SK-N-SH (cell line): Measurements from ENCODE around the gene MYO1D. TPM values are rescaled to one million over a fixed set of nuclear protein-coding genes. Genes with fewer than 3 reads are reported as not detected.

Experiments
- CTCF ChIA-PET: fragments of 300-600, 350-600 bp; formaldehyde crosslinking; extraction: SDS; loops from one replicate; lab custom pipeline; 2021; lab: Yijun Ruan, JAX
- POLR2A ChIA-PET: fragments of 350-600 bp; sonication (Branson Sonifier 250); formaldehyde crosslinking; extraction: SDS; loops from one replicate; lab custom pipeline; 2020; ENCODE audit warnings: antibody characterized with exemption, inconsistent platforms; lab: Yijun Ruan, JAX
- DNase-seq: peaks from one replicate; pipeline ENCODE4 v3.0.0; 2012
- H2AFZ ChIP-seq: fragments of 200-600 bp; sonication (generic); 2 replicates; pipeline ENCODE4 v1.8.1; 2016; ENCODE audit warnings: antibody characterized with exemption, mild to moderate bottlenecking, low read depth
- H3F3A ChIP-seq: fragments of 200-600 bp; sonication (generic); replicated peaks from 2 replicates; pipeline ENCODE3; 2016; ENCODE audit warnings: antibody characterized with exemption, mild to moderate bottlenecking; ENCODE audit not compliant: insufficient read depth
- H3K27ac ChIP-seq, 2 experiments: fragments of 200-500 bp in 1 of 2; fragments of 200-600 bp in 1 of 2; sonication (Bioruptor generic) in 1 of 2; sonication (generic), shearing (Covaris generic) in 1 of 2; 2 replicates each; pipeline versions ENCODE4 v1.5.1 to v1.6.1; 2014 to 2016; ENCODE audit warnings: low read depth in 2 of 2, inconsistent platforms in 1 of 2, low read length in 1 of 2, mild to moderate bottlenecking in 1 of 2, mixed read lengths in 1 of 2
- H3K27me3 ChIP-seq: fragments of 200-600 bp; sonication (generic), shearing (Covaris generic); 2 replicates; pipeline ENCODE4 v1.6.1; 2016; ENCODE audit warnings: mixed run types; ENCODE audit not compliant: insufficient read depth
- H3K36me3 ChIP-seq, 2 experiments: fragments of 200-500 bp in 1 of 2; fragments of 200-600 bp in 1 of 2; sonication (Bioruptor generic) in 1 of 2; sonication (generic) in 1 of 2; replicated peaks in 1 of 2; 2 replicates each; pipeline versions ENCODE3 to v1.5.1; 2014 to 2016; ENCODE audit warnings: low read length in 1 of 2, mild to moderate bottlenecking in 1 of 2; ENCODE audit not compliant: insufficient read depth in 2 of 2, control insufficient read depth in 1 of 2
- H3K4me1 ChIP-seq, 2 experiments: fragments of 200-500 bp in 1 of 2; fragments of 200-600 bp in 1 of 2; sonication (Bioruptor generic) in 1 of 2; sonication (generic), shearing (Covaris generic) in 1 of 2; 2 replicates each; pipeline versions ENCODE4 v1.5.1 to v1.6.1; 2014 to 2016; ENCODE audit warnings: low read depth in 1 of 2, low read length in 1 of 2, mixed run types in 1 of 2; ENCODE audit not compliant: insufficient read depth in 2 of 2, control insufficient read depth in 1 of 2
- H3K4me2 ChIP-seq: fragments of 200-600 bp; sonication (generic), shearing (Covaris generic); 2 replicates; pipeline ENCODE4 v1.6.1; 2017; ENCODE audit warnings: mixed run types
- H3K4me3 ChIP-seq, 2 experiments: fragments of 200-500 bp in 1 of 2; fragments of 200-600 bp in 1 of 2; sonication (Bioruptor generic) in 1 of 2; sonication (generic), shearing (Covaris generic) in 1 of 2; 2 replicates each; pipeline versions ENCODE4 v1.5.1 to v1.8.1; 2014 to 2016; ENCODE audit warnings: low read depth in 2 of 2, inconsistent platforms in 1 of 2, low read length in 1 of 2, mild to moderate bottlenecking in 1 of 2, mixed read lengths in 1 of 2, moderate library complexity in 1 of 2
- H3K79me2 ChIP-seq: fragments of 200-600 bp; sonication (generic); 2 replicates; pipeline ENCODE4 v1.8.1; 2017; ENCODE audit warnings: mild to moderate bottlenecking; ENCODE audit not compliant: insufficient read depth
- H3K9ac ChIP-seq: fragments of 200-600 bp; sonication (generic); 2 replicates; pipeline ENCODE4 v1.6.1; 2017; ENCODE audit warnings: mixed run types
- H3K9me2 ChIP-seq: fragments of 200-600 bp; sonication (generic); 2 replicates; pipeline ENCODE4 v1.6.1; 2017; ENCODE audit warnings: mixed run types
- H3K9me3 ChIP-seq: fragments of 200-600 bp; sonication (generic); 2 replicates; pipeline ENCODE4 v1.6.1; 2017; ENCODE audit warnings: mixed run types, mild to moderate bottlenecking, moderate library complexity
- H4K20me1 ChIP-seq: fragments of 200-600 bp; sonication (generic); 2 replicates; pipeline ENCODE4 v1.6.1; 2017; ENCODE audit warnings: mild to moderate bottlenecking, mixed run types; ENCODE audit not compliant: insufficient read depth
- CHD2 ChIP-seq: fragments of 150-350 bp; IDR thresholded peaks from 2 replicates; pipeline ENCODE4 v1.6.1; 2018; ENCODE audit warnings: low read length; ENCODE audit not compliant: partially characterized antibody
- ELF1 ChIP-seq: IDR thresholded peaks from 2 replicates; pipeline ENCODE4 v1.4.0; 2012
- FOXM1 ChIP-seq: IDR thresholded peaks from 2 replicates; pipeline ENCODE4 v1.4.0; 2012; ENCODE audit warnings: low read depth, mild to moderate bottlenecking
- IRF3 ChIP-seq: fragments of 150-350 bp; IDR thresholded peaks from 2 replicates; pipeline ENCODE4 v1.6.1; 2016; ENCODE audit warnings: mild to moderate bottlenecking, low read depth, low read length
- NFIC ChIP-seq: IDR thresholded peaks from 2 replicates; pipeline ENCODE4 v1.4.0; 2012; ENCODE audit warnings: borderline replicate concordance
- NRF1 ChIP-seq: IDR thresholded peaks from 2 replicates; pipeline ENCODE4 v1.6.1; 2012; ENCODE audit warnings: low read depth, mild to moderate bottlenecking, low read length
- POLR2AphosphoS5 ChIP-seq: IDR thresholded peaks from 2 replicates; pipeline ENCODE4 v1.6.1; 2012; ENCODE audit warnings: low read depth, low read length
- REST ChIP-seq: IDR thresholded peaks from 2 replicates; pipeline ENCODE4 v1.6.1; 2012; ENCODE audit warnings: mild to moderate bottlenecking, low read depth, low read length, moderate library complexity
- RFX5 ChIP-seq: IDR thresholded peaks from 2 replicates; pipeline ENCODE4 v1.6.1; 2012; ENCODE audit warnings: mild to moderate bottlenecking, improper control_type of control experiment, low read length
- TAF1 ChIP-seq: IDR thresholded peaks from 2 replicates; pipeline ENCODE4 v1.6.1; 2012; ENCODE audit warnings: low read depth, mild to moderate bottlenecking, low read length, moderate library complexity, borderline replicate concordance
- TCF12 ChIP-seq: IDR thresholded peaks from 2 replicates; pipeline ENCODE4 v1.4.0; 2012
- WGBS: methylation state at CpG from one replicate; pipeline ENCODE4 v1.1.6; 2017; ENCODE audit warnings: low lambda C conversion rate; 5-methylcytosine and 5-hydroxymethylcytosine counted together
- polyA plus RNA-seq, 3 experiments: library from polyadenylated mRNA; depleted of rRNA; stranded (reverse); fragments of >200 nt; gene quantifications; 2 replicates each; pipeline ENCODE4 v1.2.3, GENCODE V29; 2012
- TF ChIP-seq, protein P1 (sequence below): fragments of 150-350 bp; IDR thresholded peaks from 2 replicates; pipeline ENCODE4 v1.6.1; 2017; ENCODE audit warnings: antibody characterized with exemption, low read length, low read depth, borderline replicate concordance
- TF ChIP-seq, protein P2 (sequence below): IDR thresholded peaks from 2 replicates; pipeline ENCODE4 v1.4.0; 2012; ENCODE audit warnings: low read depth, borderline replicate concordance

Gene MYO1D
- polyA plus RNA-seq, 1 of the 3 experiments (the other 2 are of a cell fraction) = 20.4 TPM

DNA sequence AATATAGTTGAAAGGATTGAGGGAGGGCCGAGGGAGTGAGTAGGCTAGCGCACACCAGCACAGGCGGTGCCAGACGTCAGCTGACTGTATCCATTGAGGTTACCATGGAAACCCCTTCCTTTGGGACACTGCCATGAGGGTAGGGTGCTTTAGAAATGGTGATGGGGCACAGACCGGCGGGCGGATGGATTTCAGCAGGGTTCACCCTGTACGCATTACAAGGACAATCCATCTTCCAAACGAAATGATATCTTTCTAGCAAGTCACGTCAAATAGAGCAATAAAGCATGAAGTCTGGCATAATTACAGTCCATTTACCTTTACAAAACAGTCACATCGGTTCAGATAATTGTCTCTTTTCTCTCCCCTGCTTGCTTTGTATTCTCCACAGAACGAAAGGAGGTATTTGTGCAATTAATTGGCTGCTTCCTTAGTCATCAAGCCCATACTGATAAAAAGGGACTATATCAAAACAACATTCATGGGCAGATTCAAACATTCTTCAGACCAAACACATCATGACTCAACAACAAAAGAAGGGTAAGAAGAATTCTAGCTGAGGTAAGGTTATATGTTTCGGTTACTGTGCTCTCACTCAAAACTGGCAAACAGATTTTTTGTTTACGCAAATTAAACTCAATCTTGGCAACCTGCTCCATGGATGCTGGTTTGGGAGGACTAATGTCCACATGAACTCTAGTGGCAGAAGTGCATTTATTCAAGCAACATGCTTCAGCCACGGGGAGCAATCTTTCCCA lies 249.5 kb downstream of the MYO1D start:
- no peak for TF ChIP-seq TCF12
- TF ChIP-seq, protein P1, sequence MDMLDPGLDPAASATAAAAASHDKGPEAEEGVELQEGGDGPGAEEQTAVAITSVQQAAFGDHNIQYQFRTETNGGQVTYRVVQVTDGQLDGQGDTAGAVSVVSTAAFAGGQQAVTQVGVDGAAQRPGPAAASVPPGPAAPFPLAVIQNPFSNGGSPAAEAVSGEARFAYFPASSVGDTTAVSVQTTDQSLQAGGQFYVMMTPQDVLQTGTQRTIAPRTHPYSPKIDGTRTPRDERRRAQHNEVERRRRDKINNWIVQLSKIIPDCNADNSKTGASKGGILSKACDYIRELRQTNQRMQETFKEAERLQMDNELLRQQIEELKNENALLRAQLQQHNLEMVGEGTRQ = no peak
- no peak for TF ChIP-seq CHD2
- TF ChIP-seq TAF1 = no peak
- no peak for TF ChIP-seq ELF1
- TF ChIP-seq IRF3 = no peak
- no peak for TF ChIP-seq FOXM1
- TF ChIP-seq RFX5 = no peak
- no peak for TF ChIP-seq NFIC
- no peak for TF ChIP-seq REST
- TF ChIP-seq NRF1 = no peak
- Histone ChIP-seq H3K27me3 (no peaks in the 10 kb centered on the region), H3K9ac (no peak overlapping the region), H3K4me3 (no peak overlapping the region), H3K79me2 (no peaks in the 10 kb centered on the region), H2AFZ (no peak overlapping the region), H3K27ac (no peak overlapping the region; a peak in 1 of 4 replicates), H3K4me1 (peaks cover 0 to 5% of the 10 kb centered on the region in 2 experiments; a peak in 1 of 4 replicates), H3K4me2 (no peak overlapping the region), H4K20me1 (no peaks in the 10 kb centered on the region), H3K36me3 (no peaks in the 10 kb centered on the region), H3K9me3 (no peaks in the 10 kb centered on the region), H3F3A (no peaks in the 10 kb centered on the region), H3K9me2 (no peaks in the 10 kb centered on the region)
- DNase-seq = peak; percentile 13
- ChIA-PET POLR2A (no interaction called here), CTCF (interaction anchor here (1.0 to 1.6 kb wide), 2 partner anchors 128 to 165 kb away, joined by 3 to 6 read pairs; no protein-coding TSS in a partner anchor)
- 88% methylated on average over 15 of the region's 15 CpGs for WGBS

GRCh38 chr17:32626379-32626791 lies 250.5 kb downstream of the MYO1D start:
- H3K4me3 ChIP-seq = no peak overlapping the region
- H2AFZ ChIP-seq = no peak overlapping the region
- peaks cover 0 to 5% of the 10 kb centered on the region in 2 experiments; a peak in 1 of 4 replicates for H3K4me1 ChIP-seq
- H3K9ac ChIP-seq = no peak overlapping the region
- no peaks in the 10 kb centered on the region for H3F3A ChIP-seq
- H3K4me2 ChIP-seq = no peak overlapping the region
- no peak overlapping the region for H3K27ac ChIP-seq
- H3K9me3 ChIP-seq = no peaks in the 10 kb centered on the region
- TF ChIP-seq, protein P2, sequence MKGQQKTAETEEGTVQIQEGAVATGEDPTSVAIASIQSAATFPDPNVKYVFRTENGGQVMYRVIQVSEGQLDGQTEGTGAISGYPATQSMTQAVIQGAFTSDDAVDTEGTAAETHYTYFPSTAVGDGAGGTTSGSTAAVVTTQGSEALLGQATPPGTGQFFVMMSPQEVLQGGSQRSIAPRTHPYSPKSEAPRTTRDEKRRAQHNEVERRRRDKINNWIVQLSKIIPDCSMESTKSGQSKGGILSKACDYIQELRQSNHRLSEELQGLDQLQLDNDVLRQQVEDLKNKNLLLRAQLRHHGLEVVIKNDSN = no peak
- no peak for TF ChIP-seq POLR2AphosphoS5
- POLR2A ChIA-PET = no interaction called here
- H3K36me3 ChIP-seq = no peaks in the 10 kb centered on the region
- CTCF ChIA-PET = interaction anchor here (1.0 to 1.6 kb wide), 3 partner anchors 33 to 164 kb away, joined by 3 to 6 read pairs (median 6); no protein-coding TSS in a partner anchor
- H3K9me2 ChIP-seq = no peaks in the 10 kb centered on the region
- no peaks in the 10 kb centered on the region for H3K79me2 ChIP-seq
- H4K20me1 ChIP-seq = no peaks in the 10 kb centered on the region
- 50% methylated on average over 6 of the region's 6 CpGs for WGBS
- H3K27me3 ChIP-seq = no peaks in the 10 kb centered on the region
- no peak for DNase-seq
